ENCODE results near the gene GYG1. TPM values are rescaled to one million over a fixed set of nuclear protein-coding genes. Genes with fewer than 3 reads are reported as not detected.

Gene GYG1
- total RNA-seq, 1 experiment from 2014 or later = 75.2 TPM

DNA sequence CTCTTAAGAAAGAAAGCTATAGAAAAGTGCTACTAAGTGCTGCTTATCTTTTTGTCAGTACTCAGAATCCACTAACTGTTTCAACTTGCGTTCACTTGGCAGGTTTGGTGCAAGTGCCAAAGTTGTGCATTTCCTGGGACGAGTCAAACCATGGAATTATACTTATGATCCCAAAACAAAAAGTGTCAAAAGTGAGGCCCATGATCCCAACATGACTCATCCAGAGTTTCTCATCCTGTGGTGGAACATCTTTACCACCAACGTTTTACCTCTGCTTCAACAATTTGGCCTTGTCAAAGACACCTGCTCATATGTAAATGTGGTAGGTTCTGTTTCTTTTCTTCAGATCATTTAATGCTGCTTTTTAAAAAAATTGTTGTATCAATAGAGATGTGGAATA lies 32.6 kb downstream of the GYG1 start:
- Histone ChIP-seq H3K27ac (ENCODE audit: low read length) (no peak overlapping the region), H3K27me3 (ENCODE audit: control insufficient read depth, insufficient read depth, low read length) (no peaks in the 10 kb centered on the region), H3K4me3 (ENCODE audit: low read depth in 2 of 2, low read length in 2 of 2) (no peak overlapping the region), H3K36me3 (ENCODE audit: control insufficient read depth, insufficient read depth, low read length) (peaks cover 36% of the 10 kb centered on the region), H3K9me3 (ENCODE audit: control insufficient read depth, insufficient read depth, low read depth, low read length) (peaks cover 17% of the 10 kb centered on the region), H3K4me1 (ENCODE audit: control insufficient read depth, insufficient read depth, low read length) (no peaks in the 10 kb centered on the region)
- TF ChIP-seq, protein P1, sequence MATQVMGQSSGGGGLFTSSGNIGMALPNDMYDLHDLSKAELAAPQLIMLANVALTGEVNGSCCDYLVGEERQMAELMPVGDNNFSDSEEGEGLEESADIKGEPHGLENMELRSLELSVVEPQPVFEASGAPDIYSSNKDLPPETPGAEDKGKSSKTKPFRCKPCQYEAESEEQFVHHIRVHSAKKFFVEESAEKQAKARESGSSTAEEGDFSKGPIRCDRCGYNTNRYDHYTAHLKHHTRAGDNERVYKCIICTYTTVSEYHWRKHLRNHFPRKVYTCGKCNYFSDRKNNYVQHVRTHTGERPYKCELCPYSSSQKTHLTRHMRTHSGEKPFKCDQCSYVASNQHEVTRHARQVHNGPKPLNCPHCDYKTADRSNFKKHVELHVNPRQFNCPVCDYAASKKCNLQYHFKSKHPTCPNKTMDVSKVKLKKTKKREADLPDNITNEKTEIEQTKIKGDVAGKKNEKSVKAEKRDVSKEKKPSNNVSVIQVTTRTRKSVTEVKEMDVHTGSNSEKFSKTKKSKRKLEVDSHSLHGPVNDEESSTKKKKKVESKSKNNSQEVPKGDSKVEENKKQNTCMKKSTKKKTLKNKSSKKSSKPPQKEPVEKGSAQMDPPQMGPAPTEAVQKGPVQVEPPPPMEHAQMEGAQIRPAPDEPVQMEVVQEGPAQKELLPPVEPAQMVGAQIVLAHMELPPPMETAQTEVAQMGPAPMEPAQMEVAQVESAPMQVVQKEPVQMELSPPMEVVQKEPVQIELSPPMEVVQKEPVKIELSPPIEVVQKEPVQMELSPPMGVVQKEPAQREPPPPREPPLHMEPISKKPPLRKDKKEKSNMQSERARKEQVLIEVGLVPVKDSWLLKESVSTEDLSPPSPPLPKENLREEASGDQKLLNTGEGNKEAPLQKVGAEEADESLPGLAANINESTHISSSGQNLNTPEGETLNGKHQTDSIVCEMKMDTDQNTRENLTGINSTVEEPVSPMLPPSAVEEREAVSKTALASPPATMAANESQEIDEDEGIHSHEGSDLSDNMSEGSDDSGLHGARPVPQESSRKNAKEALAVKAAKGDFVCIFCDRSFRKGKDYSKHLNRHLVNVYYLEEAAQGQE (IDR thresholded peaks at IDR 0.05; ENCODE audit: insufficient read depth in 1 of 2, low read depth in 2 of 2, low read length in 1 of 2) = no peak
- TF ChIP-seq, protein P2, sequence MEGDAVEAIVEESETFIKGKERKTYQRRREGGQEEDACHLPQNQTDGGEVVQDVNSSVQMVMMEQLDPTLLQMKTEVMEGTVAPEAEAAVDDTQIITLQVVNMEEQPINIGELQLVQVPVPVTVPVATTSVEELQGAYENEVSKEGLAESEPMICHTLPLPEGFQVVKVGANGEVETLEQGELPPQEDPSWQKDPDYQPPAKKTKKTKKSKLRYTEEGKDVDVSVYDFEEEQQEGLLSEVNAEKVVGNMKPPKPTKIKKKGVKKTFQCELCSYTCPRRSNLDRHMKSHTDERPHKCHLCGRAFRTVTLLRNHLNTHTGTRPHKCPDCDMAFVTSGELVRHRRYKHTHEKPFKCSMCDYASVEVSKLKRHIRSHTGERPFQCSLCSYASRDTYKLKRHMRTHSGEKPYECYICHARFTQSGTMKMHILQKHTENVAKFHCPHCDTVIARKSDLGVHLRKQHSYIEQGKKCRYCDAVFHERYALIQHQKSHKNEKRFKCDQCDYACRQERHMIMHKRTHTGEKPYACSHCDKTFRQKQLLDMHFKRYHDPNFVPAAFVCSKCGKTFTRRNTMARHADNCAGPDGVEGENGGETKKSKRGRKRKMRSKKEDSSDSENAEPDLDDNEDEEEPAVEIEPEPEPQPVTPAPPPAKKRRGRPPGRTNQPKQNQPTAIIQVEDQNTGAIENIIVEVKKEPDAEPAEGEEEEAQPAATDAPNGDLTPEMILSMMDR (IDR thresholded peaks at IDR 0.05) = no peak
- no peak for TF ChIP-seq POLR2AphosphoS5 (IDR thresholded peaks at IDR 0.05; ENCODE audit: low read depth, low read length)
- no peak for TF ChIP-seq TCF7L2 (IDR thresholded peaks at IDR 0.05; ENCODE audit: low read depth, low read length)
- no peak for TF ChIP-seq SIN3A (IDR thresholded peaks at IDR 0.05; ENCODE audit: borderline replicate concordance, insufficient read depth, low read depth, low read length)
- in situ Hi-C loops (cut with HindIII; ENCODE audit: low pct_unique_long_range_greater_than_20kb, low sequenced_read_pairs) = no loop called here
- CTCF ChIA-PET = no interaction called here
- ATAC-seq (no peak), DNase-seq (ENCODE audit: low read depth, low spot score) (no peak)
- POLR2A ChIA-PET = no interaction called here
- BruUV-seq (replicated peaks) = no TSS peak
- intact Hi-C loops (cut with micrococcal nuclease; ENCODE audit: unreplicated experiment) = no loop called here

DNA sequence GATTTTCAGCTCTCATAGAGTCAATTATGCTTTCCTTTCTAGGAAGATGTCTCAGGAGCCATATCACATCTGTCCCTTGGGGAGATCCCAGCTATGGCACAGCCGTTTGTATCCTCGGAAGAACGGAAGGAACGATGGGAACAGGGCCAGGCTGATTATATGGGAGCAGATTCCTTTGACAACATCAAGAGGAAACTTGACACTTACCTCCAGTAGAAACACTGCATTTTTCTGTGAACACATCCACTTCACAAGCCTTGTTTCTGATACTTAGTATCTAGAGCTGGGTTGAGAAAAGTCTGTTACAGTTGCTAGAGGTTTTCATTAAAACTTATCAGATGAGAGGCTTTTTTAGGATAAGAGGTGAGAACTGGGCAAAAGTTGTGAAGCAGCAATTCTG lies 35.4 kb downstream of the GYG1 start:
- BruUV-seq (replicated peaks) = no TSS peak
- DNase-seq (ENCODE audit: low read depth, low spot score) (no peak), ATAC-seq (no peak)
- Histone ChIP-seq H3K27me3 (ENCODE audit: control insufficient read depth, insufficient read depth, low read length) (no peaks in the 10 kb centered on the region), H3K4me3 (ENCODE audit: low read depth in 2 of 2, low read length in 2 of 2) (no peak overlapping the region), H3K9me3 (ENCODE audit: control insufficient read depth, insufficient read depth, low read depth, low read length) (peaks cover 17% of the 10 kb centered on the region), H3K27ac (ENCODE audit: low read length) (no peak overlapping the region), H3K4me1 (ENCODE audit: control insufficient read depth, insufficient read depth, low read length) (no peaks in the 10 kb centered on the region), H3K36me3 (ENCODE audit: control insufficient read depth, insufficient read depth, low read length) (peaks cover 60% of the 10 kb centered on the region)
- ChIA-PET POLR2A (no interaction called here), CTCF (no interaction called here)
- intact Hi-C loops (cut with micrococcal nuclease; ENCODE audit: unreplicated experiment) = no loop called here
- in situ Hi-C loops (cut with HindIII; ENCODE audit: low pct_unique_long_range_greater_than_20kb, low sequenced_read_pairs) = no loop called here
- TF ChIP-seq TCF7L2 (IDR thresholded peaks at IDR 0.05; ENCODE audit: low read depth, low read length) (no peak), SIN3A (IDR thresholded peaks at IDR 0.05; ENCODE audit: borderline replicate concordance, insufficient read depth, low read depth, low read length) (no peak), POLR2AphosphoS5 (IDR thresholded peaks at IDR 0.05; ENCODE audit: low read depth, low read length) (no peak)
- TF ChIP-seq, protein P1 (IDR thresholded peaks at IDR 0.05; ENCODE audit: insufficient read depth in 1 of 2, low read depth in 2 of 2, low read length in 1 of 2) = no peak
- TF ChIP-seq, protein P2 (IDR thresholded peaks at IDR 0.05) = no peak

Data from Panc1 (cell line).